GM12801 (cell line): ENCODE results near the gene SERPINB4.
"Not testable (repeated sequence)": the region's sequence is repeated elsewhere in the genome, so short reads cannot be mapped to it uniquely, and the experiment has no call there.

Source experiments
- TF ChIP-seq, protein P1 (sequence below): IDR thresholded peaks from one replicate; pipeline ENCODE4 v1.5.1; 2011; ENCODE audit warnings: control low read depth; ENCODE audit not compliant: insufficient read length; ENCODE audit errors: extremely low read depth

SERPINB4 gene

DNA sequence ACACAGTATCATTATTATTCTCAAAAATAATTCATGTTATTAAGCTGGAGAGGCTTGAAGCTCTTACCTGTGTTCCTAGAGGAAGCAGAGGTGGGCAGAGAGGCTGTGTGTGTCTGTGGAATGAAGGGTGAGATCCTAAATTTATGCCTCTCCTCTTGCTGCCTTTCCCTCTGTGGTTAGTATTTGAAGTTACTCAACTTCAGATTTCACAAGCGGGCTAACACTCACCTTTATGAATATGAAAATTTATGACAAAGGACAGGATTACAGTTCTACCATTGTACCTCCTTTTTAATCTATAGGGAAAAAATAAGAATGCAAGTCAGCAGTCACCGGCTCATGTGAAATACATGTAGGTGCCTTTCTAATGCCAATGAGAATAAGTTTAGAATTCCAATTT is at the start of gene SERPINB4:
TSS of gene SERPINB4 (minus strand) at position 115 of the 400 bp plus-strand sequence. CDS start 679 bp downstream, outside the sequence.
- TF ChIP-seq, protein P1, sequence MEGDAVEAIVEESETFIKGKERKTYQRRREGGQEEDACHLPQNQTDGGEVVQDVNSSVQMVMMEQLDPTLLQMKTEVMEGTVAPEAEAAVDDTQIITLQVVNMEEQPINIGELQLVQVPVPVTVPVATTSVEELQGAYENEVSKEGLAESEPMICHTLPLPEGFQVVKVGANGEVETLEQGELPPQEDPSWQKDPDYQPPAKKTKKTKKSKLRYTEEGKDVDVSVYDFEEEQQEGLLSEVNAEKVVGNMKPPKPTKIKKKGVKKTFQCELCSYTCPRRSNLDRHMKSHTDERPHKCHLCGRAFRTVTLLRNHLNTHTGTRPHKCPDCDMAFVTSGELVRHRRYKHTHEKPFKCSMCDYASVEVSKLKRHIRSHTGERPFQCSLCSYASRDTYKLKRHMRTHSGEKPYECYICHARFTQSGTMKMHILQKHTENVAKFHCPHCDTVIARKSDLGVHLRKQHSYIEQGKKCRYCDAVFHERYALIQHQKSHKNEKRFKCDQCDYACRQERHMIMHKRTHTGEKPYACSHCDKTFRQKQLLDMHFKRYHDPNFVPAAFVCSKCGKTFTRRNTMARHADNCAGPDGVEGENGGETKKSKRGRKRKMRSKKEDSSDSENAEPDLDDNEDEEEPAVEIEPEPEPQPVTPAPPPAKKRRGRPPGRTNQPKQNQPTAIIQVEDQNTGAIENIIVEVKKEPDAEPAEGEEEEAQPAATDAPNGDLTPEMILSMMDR: not testable (repeated sequence)

DNA sequence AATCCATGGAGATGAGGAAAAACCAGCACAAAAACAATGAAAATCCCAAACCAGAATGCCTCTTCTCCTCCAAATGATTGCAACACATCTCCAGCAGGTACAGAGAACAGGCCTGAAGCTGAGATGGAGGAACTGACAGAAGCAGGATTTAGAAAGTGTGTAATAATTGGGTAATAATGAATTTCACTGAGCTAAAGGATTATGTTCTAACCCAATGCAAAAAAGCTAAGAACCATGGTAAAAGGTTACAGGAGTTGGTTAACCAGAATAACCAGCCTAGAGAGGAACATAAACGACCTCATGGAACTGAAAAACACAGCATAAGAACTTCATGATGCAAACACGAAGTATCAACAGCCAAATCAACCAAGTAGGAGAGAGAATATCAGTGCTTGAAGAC is 45.0 kb upstream of the SERPINB4 start:
- TF ChIP-seq, protein P1: no peak

GRCh38 chr18:63686871-63687270 is 42.8 kb upstream of the SERPINB4 start:
- TF ChIP-seq, protein P1: no peak

GRCh38 chr18:63684718-63685117 is 40.7 kb upstream of the SERPINB4 start:
- TF ChIP-seq, protein P1: no peak

- TF ChIP-seq, protein P1: no peak
Observed at GRCh38 chr18:63683890-63684289, 39.8 kb upstream of the SERPINB4 start.

DNA sequence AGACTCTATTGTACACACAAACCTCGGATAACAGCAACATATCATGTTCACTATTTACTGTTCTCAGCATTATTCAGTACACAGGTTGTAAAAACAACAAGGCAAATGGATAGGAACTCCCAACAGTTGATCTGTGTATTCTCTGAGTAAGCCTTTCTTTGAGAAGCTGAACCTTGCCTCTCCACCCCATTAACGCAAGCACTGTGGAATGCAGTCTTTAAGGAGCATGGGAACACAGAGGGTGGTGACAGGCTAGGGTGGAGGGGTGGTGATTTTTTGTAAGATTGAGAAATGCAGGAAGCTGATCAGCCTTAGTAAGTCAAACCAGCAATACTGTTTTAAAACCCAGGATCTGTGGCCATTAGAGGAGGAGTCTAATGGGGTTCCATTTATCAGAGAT is 39.1 kb upstream of the SERPINB4 start:
- TF ChIP-seq, protein P1: no peak

DNA sequence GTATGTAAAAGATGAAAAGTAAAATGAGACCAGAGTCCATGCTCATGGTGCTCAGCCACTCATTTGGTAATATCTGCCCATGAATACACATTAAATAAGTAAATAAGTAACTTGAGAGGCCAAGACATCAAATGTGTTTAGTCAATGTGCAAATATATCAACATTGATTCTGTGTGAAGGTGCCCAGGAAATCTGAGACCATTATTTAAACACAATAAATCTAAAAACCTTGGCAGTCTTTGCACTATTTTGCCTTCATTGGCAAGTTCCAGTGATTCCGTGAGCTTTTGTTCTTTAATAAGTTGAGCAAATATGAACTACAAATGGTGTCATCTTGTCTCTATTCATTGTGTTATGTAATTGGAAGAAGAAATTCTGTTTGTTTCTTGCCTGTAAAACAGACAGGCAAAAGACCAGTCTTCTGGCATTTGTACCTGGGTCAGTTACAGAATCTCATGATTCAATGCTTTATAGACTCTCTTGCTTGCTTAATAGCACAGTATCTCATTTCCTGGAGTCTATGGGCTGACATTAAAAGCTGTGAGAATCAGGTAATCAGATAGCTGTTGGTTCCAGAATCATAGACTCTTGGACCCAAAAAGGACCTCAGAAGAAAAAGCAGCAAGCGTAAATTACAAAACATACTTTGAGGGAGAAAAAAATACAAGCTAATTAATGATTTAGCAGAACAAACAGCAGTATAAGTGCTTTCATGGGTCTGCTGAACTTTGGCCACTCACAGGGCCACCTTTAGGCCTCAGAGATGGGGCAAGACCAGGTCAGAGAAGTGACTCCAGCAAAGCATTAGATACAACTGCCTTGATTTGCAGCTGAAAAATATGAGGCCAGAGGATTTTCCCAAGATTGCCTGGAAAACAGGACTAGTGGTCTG is 37.6 kb upstream of the SERPINB4 start:
- TF ChIP-seq, protein P1: no peak
